A549 treated with RU486 at 1 μM for 4 hours (cell line): Measurements from ENCODE around the gene OR5H2. TPM values are rescaled to one million over a fixed set of nuclear protein-coding genes. Genes with fewer than 3 reads are reported as not detected.

ENCODE experiments used
- total RNA-seq: library from RNA; stranded (reverse); fragments of 200-300 nt; extraction: Qiagen RNA extraction; gene quantifications from 5 replicates; pipeline ENCODE4 v1.2.3, GENCODE V29; 2022; ENCODE audit warnings: low read depth

Gene OR5H2
- not detected in 5 replicates for total RNA-seq

DNA sequence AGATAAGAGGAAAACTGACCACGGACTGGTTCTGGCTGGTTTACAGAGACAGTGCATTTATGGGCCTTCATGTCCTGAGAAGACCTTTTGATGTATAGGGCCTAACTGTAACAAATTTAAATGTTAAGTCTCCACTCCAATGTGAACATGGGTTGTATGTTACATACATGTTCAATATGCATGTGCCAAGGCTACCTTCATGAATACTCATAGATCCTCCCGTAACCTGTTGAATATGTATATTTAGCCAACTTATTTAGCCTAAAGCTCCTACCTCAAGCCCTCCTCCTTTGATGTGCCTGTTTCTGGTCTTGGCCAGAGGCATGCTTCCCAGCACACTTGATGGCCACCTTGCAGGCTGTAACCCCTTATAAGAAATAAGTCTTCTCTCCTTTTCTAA is at the start of gene OR5H2:
OR5H2 (plus strand) TSS at position 301 of the 400 bp plus-strand sequence. CDS start 398 bp downstream, outside the sequence.

DNA sequence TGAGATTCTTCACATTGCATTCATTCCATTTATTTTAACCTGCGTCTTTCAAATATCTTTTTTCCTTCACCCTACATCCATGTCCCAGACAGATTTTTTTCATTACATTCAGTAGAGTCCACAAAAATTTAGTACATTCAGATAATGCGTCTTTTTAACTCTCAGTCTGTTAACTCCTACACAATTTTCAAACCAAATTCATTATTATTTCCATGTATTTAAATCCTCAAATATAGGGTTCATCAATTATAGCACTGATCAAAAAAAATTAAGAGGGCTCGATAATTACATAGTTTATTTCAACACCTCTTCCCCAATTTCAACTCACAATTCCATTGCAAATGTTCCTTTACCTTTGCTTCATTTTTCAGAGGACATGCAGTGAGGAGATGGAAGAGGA is 18.4 kb upstream of the OR5H2 start, which contains the start of gene OR5H6:
OR5H6 (plus strand) TSS at position 301 of the 400 bp plus-strand sequence; CDS start at position 390, 89 bp downstream.

Other genes starting within 250 kb of the OR5H2 start
- gene GABRR3, start 247.2 kb upstream of the OR5H2 start, total RNA-seq = not detected in 5 replicates
- gene OR5AC2, start 195.3 kb upstream of the OR5H2 start, total RNA-seq = not detected in 5 replicates
- not detected in 5 replicates for gene OR5H1, start 151.8 kb upstream of the OR5H2 start, total RNA-seq
- gene OR5H14, start 135.0 kb upstream of the OR5H2 start, total RNA-seq = not detected in 5 replicates
- not detected in 5 replicates for gene OR5H15, start 115.8 kb upstream of the OR5H2 start, total RNA-seq
- gene OR5H6, start 18.3 kb upstream of the OR5H2 start, total RNA-seq = not detected in 5 replicates
- not detected in 5 replicates for gene OR5K4, start 71.3 kb downstream of the OR5H2 start, total RNA-seq
- not detected in 5 replicates for gene OR5K3, start 108.2 kb downstream of the OR5H2 start, total RNA-seq
- not detected in 5 replicates for gene OR5K1, start 180.7 kb downstream of the OR5H2 start, total RNA-seq
- not detected in 5 replicates for gene OR5K2, start 215.2 kb downstream of the OR5H2 start, total RNA-seq
- gene CLDND1, start 240.4 kb downstream of the OR5H2 start, total RNA-seq = 50.8 to 66.3 TPM (median 57.8 TPM) in 5 replicates
- gene GPR15, start 249.5 kb downstream of the OR5H2 start, total RNA-seq = not detected in 5 replicates